Measurements from ENCODE around the gene SCO2. TPM values are rescaled to one million over a fixed set of nuclear protein-coding genes. Genes with fewer than 3 reads are reported as not detected.

The SCO2 gene
- total RNA-seq, 6 experiments from 2014 or later, result 0.80 to 4.2 (median 2.5) TPM; not detected in 2

GRCh38 chr22:50571264-50572175 is 46.1 kb upstream of the SCO2 start:
- H3K27ac ChIP-seq, result no peak overlapping the region
- TF ChIP-seq POLR2A (IDR thresholded peaks at IDR 0.05) (no peak), CTCF (IDR thresholded peaks at IDR 0.05) (no peak)
- no peaks in the 10 kb centered on the region for H3K9me3 ChIP-seq
- peaks cover 0 to 30% (median 16%) of the 10 kb centered on the region in 4 donors for H3K4me1 ChIP-seq
- peaks cover 0 to 11% (median 2%) of the 10 kb centered on the region in 4 donors for H3K36me3 ChIP-seq
- DNase-seq, result no peak
- no peak for ATAC-seq
- H3K27me3 ChIP-seq, result no peaks in the 10 kb centered on the region
- WGBS (ENCODE audit: insufficient coverage, low coverage, low lambda C conversion rate, missing lambda C conversion rate), result 69% methylated on average over 5 of the region's 26 CpGs
- no peak overlapping the region for H3K4me3 ChIP-seq
- intact Hi-C loops (cut with DNase I), result no loop called here

- intact Hi-C loops (cut with DNase I), result no loop called here
- DNase-seq, result no peak
- peak overlapping the region in 2 of 3 donors; percentile 11 to 93 for H3K27ac ChIP-seq
These were observed 45.5 kb upstream of the SCO2 start for GRCh38 chr22:50570861-50571260.

GRCh38 chr22:50569896-50570535 is 44.6 kb upstream of the SCO2 start:
- ATAC-seq (no peak), DNase-seq (no peak)
- intact Hi-C loops (cut with DNase I), result no loop called here
- Histone ChIP-seq H3K36me3 (peaks cover 0 to 11% (median 2%) of the 10 kb centered on the region in 4 donors), H3K27me3 (no peaks in the 10 kb centered on the region), H3K4me1 (peaks cover 0 to 30% (median 16%) of the 10 kb centered on the region in 4 donors), H3K27ac (peak overlapping the region; percentile 89 to 93 (median 90)), H3K4me3 (no peak overlapping the region), H3K9me3 (no peaks in the 10 kb centered on the region)
- no peak for TF ChIP-seq CTCF (IDR thresholded peaks at IDR 0.05)
- no peak for TF ChIP-seq POLR2A (IDR thresholded peaks at IDR 0.05)
- 74% methylated on average over 5 of the region's 13 CpGs for WGBS (ENCODE audit: insufficient coverage, low coverage, low lambda C conversion rate, missing lambda C conversion rate)

More at GRCh38 chr22:50570861-50571260, 45.5 kb upstream of the SCO2 start:
- TF ChIP-seq CTCF (IDR thresholded peaks at IDR 0.05), result no peak
- TF ChIP-seq POLR2A (IDR thresholded peaks at IDR 0.05), result no peak
- ATAC-seq, result no peak
- Histone ChIP-seq H3K9me3 (no peaks in the 10 kb centered on the region), H3K4me3 (no peak overlapping the region), H3K36me3 (peaks cover 0 to 11% (median 2%) of the 10 kb centered on the region in 4 donors), H3K4me1 (peaks cover 0 to 30% (median 16%) of the 10 kb centered on the region in 4 donors), H3K27me3 (no peaks in the 10 kb centered on the region)
- no CpG with 5 or more reads among the region's 12 CpGs for WGBS (ENCODE audit: insufficient coverage, low coverage, low lambda C conversion rate, missing lambda C conversion rate)

GRCh38 chr22:50569041-50569459 is 43.7 kb upstream of the SCO2 start:
- Histone ChIP-seq H3K27me3 (no peaks in the 10 kb centered on the region), H3K27ac (peak overlapping the region; percentile 89 to 93 (median 90)), H3K9me3 (no peaks in the 10 kb centered on the region), H3K4me1 (peaks cover 0 to 36% (median 19%) of the 10 kb centered on the region in 4 donors), H3K36me3 (peaks cover 0 to 11% (median 2%) of the 10 kb centered on the region in 4 donors), H3K4me3 (peak overlapping the region in 1 of 3 donors; percentile 6)
- peak; percentile 83 to 93 (median 90) for DNase-seq
- peak; percentile 74 to 84 (median 82) for ATAC-seq
- TF ChIP-seq POLR2A (IDR thresholded peaks at IDR 0.05), result no peak
- no peak for TF ChIP-seq CTCF (IDR thresholded peaks at IDR 0.05)
- WGBS (ENCODE audit: insufficient coverage, low coverage, low lambda C conversion rate, missing lambda C conversion rate), result 28% methylated on average over 7 of the region's 8 CpGs
- intact Hi-C loops (cut with DNase I), result no loop called here

All from right lobe of liver (tissue), 6 donors.